H9 (cell line): ENCODE measurements around the gene CCNY. TPM values are rescaled to one million over a fixed set of nuclear protein-coding genes. Genes with fewer than 3 reads are reported as not detected.

Experiments used
- DNase-seq: peaks from one replicate; pipeline ENCODE4 v3.0.0-alpha.2; 2017
- H2AFZ ChIP-seq: one replicate; pipeline ENCODE4 v1.6.1; 2013; ENCODE audit warnings: mild to moderate bottlenecking, low read length, control low read depth, moderate library complexity
- H2AK5ac ChIP-seq: 2 replicates; pipeline ENCODE4 v1.6.1; 2013; ENCODE audit warnings: low read length, control low read depth, mixed read lengths; ENCODE audit not compliant: insufficient read length
- H2BK120ac ChIP-seq: one replicate; pipeline ENCODE4 v1.6.1; 2013; ENCODE audit warnings: low read depth, mild to moderate bottlenecking, low read length, control low read depth, inconsistent platforms; ENCODE audit not compliant: poor library complexity, severe bottlenecking
- H2BK12ac ChIP-seq: 2 replicates; pipeline ENCODE4 v1.6.1; 2013; ENCODE audit warnings: low read length, control low read depth, mixed read lengths, low read depth; ENCODE audit not compliant: insufficient read length
- H2BK15ac ChIP-seq: 2 replicates; pipeline ENCODE4 v1.6.1; 2013; ENCODE audit warnings: low read depth, low read length, control low read depth
- H2BK20ac ChIP-seq: one replicate; pipeline ENCODE4 v1.6.1; 2013; ENCODE audit warnings: low read depth, mild to moderate bottlenecking, low read length, control low read depth, inconsistent platforms; ENCODE audit not compliant: poor library complexity, severe bottlenecking
- H2BK5ac ChIP-seq: 2 replicates; pipeline ENCODE4 v1.6.1; 2013; ENCODE audit warnings: low read length, control low read depth, mixed read lengths; ENCODE audit not compliant: insufficient read length
- H3K14ac ChIP-seq: 2 replicates; pipeline ENCODE4 v1.6.1; 2013; ENCODE audit warnings: low read length, control low read depth; ENCODE audit not compliant: insufficient read depth
- H3K18ac ChIP-seq: 2 replicates; pipeline ENCODE4 v1.6.1; 2013; ENCODE audit warnings: low read depth, mild to moderate bottlenecking, mixed read lengths, low read length, control low read depth; ENCODE audit not compliant: insufficient read length
- H3K23ac ChIP-seq: 2 replicates; pipeline ENCODE4 v1.6.1; 2013; ENCODE audit warnings: low read length, control low read depth, mixed read lengths, low read depth; ENCODE audit not compliant: insufficient read length
- H3K23me2 ChIP-seq: 2 replicates; pipeline ENCODE4 v1.6.1; 2013; ENCODE audit warnings: low read depth, mild to moderate bottlenecking, mixed read lengths, low read length, control low read depth; ENCODE audit not compliant: insufficient read length, poor library complexity, severe bottlenecking
- H3K27ac ChIP-seq: 2 replicates; pipeline ENCODE4 v1.5.1; 2013; ENCODE audit warnings: low read length, control low read depth, mixed read lengths, low read depth; ENCODE audit not compliant: insufficient read length
- H3K27me3 ChIP-seq: 2 replicates; pipeline ENCODE4 v1.6.1; 2013; ENCODE audit warnings: low read length, control low read depth, inconsistent platforms; ENCODE audit not compliant: insufficient read depth
- H3K4ac ChIP-seq: 2 replicates; pipeline ENCODE4 v1.6.1; 2013; ENCODE audit warnings: low read depth, mild to moderate bottlenecking, control low read depth, inconsistent platforms, low read length, moderate library complexity
- H3K4me1 ChIP-seq: 2 replicates; pipeline ENCODE4 v1.6.1; 2013; ENCODE audit warnings: low read length, control low read depth, inconsistent platforms; ENCODE audit not compliant: insufficient read depth
- H3K4me2 ChIP-seq: 2 replicates; pipeline ENCODE4 v1.6.1; 2013; ENCODE audit warnings: low read length, control low read depth, mixed read lengths; ENCODE audit not compliant: insufficient read length, insufficient read depth
- H3K56ac ChIP-seq: 2 replicates; pipeline ENCODE4 v1.6.1; 2013; ENCODE audit warnings: low read depth, mild to moderate bottlenecking, mixed read lengths, low read length, control low read depth; ENCODE audit not compliant: insufficient read length
- H3K79me1 ChIP-seq: 2 replicates; pipeline ENCODE4 v1.6.1; 2013; ENCODE audit warnings: low read depth, mild to moderate bottlenecking, moderate library complexity, low read length, control low read depth, inconsistent platforms; ENCODE audit not compliant: insufficient read depth, poor library complexity, severe bottlenecking
- H3K79me2 ChIP-seq: 2 replicates; pipeline ENCODE4 v1.6.1; 2013; ENCODE audit warnings: low read length, control low read depth, inconsistent platforms; ENCODE audit not compliant: insufficient read depth
- H3K9ac ChIP-seq: 2 replicates; pipeline ENCODE4 v1.6.1; 2013; ENCODE audit warnings: low read length, control low read depth, mixed read lengths; ENCODE audit not compliant: insufficient read length; ENCODE audit errors: extremely low read depth
- H3K9me3 ChIP-seq: one replicate; pipeline ENCODE4 v1.6.1; 2013; ENCODE audit warnings: low read depth, low read length, inconsistent platforms; ENCODE audit not compliant: control insufficient read depth
- H3T11ph ChIP-seq: one replicate; pipeline ENCODE4 v1.6.1; 2013; ENCODE audit warnings: mild to moderate bottlenecking, low read length, control low read depth, inconsistent platforms
- H4K20me1 ChIP-seq: one replicate; pipeline ENCODE4 v1.6.1; 2013; ENCODE audit not compliant: control insufficient read depth, insufficient read length, insufficient read depth
- H4K5ac ChIP-seq: 2 replicates; pipeline ENCODE4 v1.6.1; 2013; ENCODE audit warnings: low read depth, mild to moderate bottlenecking, mixed read lengths, low read length, control low read depth; ENCODE audit not compliant: insufficient read length
- H4K8ac ChIP-seq: replicated peaks from 2 replicates; pipeline ENCODE4 v1.6.1; 2013; ENCODE audit warnings: low read length, control low read depth, mixed read lengths, low read depth; ENCODE audit not compliant: insufficient read length
- H4K91ac ChIP-seq: 2 replicates; pipeline ENCODE4 v1.6.1; 2013; ENCODE audit warnings: low read depth, mild to moderate bottlenecking, moderate library complexity, mixed read lengths, low read length, control low read depth; ENCODE audit not compliant: insufficient read length
- H3K27ac Mint-ChIP-seq, 3 experiments: 2 replicates in 2 of 3; 3 replicates in 1 of 3; pipeline ENCODE4 v1.8.0; 2020 to 2021; ENCODE audit warnings: mixed read lengths in 3 of 3, mild to moderate bottlenecking in 1 of 3, moderate library complexity in 1 of 3
- H3K27me3 Mint-ChIP-seq: 2 replicates; pipeline ENCODE4 v1.8.0; 2021; ENCODE audit warnings: low read depth, mild to moderate bottlenecking, moderate library complexity, mixed read lengths
- H3K36me3 Mint-ChIP-seq, 3 experiments: 2 replicates in 2 of 3; 3 replicates in 1 of 3; pipeline ENCODE4 v1.8.0; 2020 to 2021; ENCODE audit warnings: low read depth in 3 of 3, mixed read lengths in 3 of 3; ENCODE audit not compliant: insufficient read depth in 1 of 3
- H3K4me1 Mint-ChIP-seq, 2 experiments: 2 replicates each; pipeline ENCODE4 v1.8.0; 2020; ENCODE audit warnings: mixed read lengths in 2 of 2
- H3K4me3 Mint-ChIP-seq, 2 experiments: 2 replicates in 1 of 2; 3 replicates in 1 of 2; pipeline ENCODE4 v1.8.0; 2020 to 2021; ENCODE audit warnings: mild to moderate bottlenecking in 2 of 2, mixed read lengths in 2 of 2, moderate library complexity in 1 of 2
- H3K9me3 Mint-ChIP-seq, 2 experiments: 2 replicates in 1 of 2; 3 replicates in 1 of 2; pipeline ENCODE4 v1.8.0; 2020; ENCODE audit warnings: mild to moderate bottlenecking in 2 of 2, mixed read lengths in 2 of 2, moderate library complexity in 1 of 2
- WGBS: extraction: QIAGEN DNeasy Blood & Tissue Kit; methylation state at CpG from one replicate; pipeline ENCODE4 v1.1.7; 2013; ENCODE audit warnings: missing lambda C conversion rate, low lambda C conversion rate, mixed read lengths; ENCODE audit not compliant: insufficient read length; ENCODE audit errors: extremely low coverage; 5-methylcytosine and 5-hydroxymethylcytosine counted together
- total RNA-seq: library from RNA; stranded (reverse); gene quantifications from 2 replicates; pipeline ENCODE4 v1.2.1, GENCODE V29; 2021
- TF ChIP-seq, protein P1 (sequence below): fragments of 200-600 bp; sonication (generic); conservative IDR thresholded peaks from 3 replicates; pipeline ENCODE4 v1.8.0; 2021; ENCODE audit warnings: antibody characterized with exemption, mild to moderate bottlenecking

CCNY gene
- total RNA-seq, 1 experiment from 2014 or later: 62.1 TPM

DNA sequence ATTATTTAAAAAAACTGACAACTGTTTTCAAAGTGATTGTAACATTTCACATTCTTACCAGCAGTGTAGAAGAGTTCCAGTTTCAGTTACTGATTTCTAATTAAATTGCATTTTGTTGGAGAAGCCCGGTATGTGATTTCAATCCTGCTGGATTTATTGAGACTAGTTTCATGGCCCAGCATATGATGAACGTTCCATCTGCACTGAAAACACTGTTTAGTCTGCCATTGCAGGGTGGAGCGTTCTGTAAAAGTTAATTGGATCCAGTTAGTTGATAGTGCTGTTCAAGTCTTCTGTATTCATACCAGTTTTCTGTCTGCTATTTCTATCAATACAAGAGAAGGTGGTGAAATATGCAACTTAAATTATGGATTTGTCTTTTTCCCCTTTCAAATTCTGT lies 37.3 kb upstream of the CCNY start:
- Histone ChIP-seq H4K20me1 (no peaks in the 10 kb centered on the region), H3K23me2 (no peaks in the 10 kb centered on the region), H4K5ac (no peak overlapping the region), H3K56ac (no peak overlapping the region), H3K9ac (no peak overlapping the region), H4K91ac (no peak overlapping the region), H3K4ac (no peak overlapping the region), H3K27me3 (no peaks in the 10 kb centered on the region), H3K79me1 (no peaks in the 10 kb centered on the region), H2BK15ac (no peak overlapping the region), H3K18ac (no peak overlapping the region), H3K4me2 (no peak overlapping the region), H3K23ac (no peak overlapping the region), H3K27ac (no peak overlapping the region), H3K79me2 (no peaks in the 10 kb centered on the region), H2AFZ (no peak overlapping the region), H3K14ac (no peak overlapping the region), H2BK12ac (no peak overlapping the region), H2BK120ac (no peak overlapping the region), H3K4me1 (no peaks in the 10 kb centered on the region), H2BK20ac (no peak overlapping the region), H3K9me3 (no peaks in the 10 kb centered on the region), H2BK5ac (no peak overlapping the region), H2AK5ac (no peak overlapping the region), H3T11ph (no peak overlapping the region), H4K8ac (no peak overlapping the region)
- peaks cover 5% of the 10 kb centered on the region for H3K27me3 Mint-ChIP-seq
- DNase-seq: no peak
- TF ChIP-seq, protein P1, sequence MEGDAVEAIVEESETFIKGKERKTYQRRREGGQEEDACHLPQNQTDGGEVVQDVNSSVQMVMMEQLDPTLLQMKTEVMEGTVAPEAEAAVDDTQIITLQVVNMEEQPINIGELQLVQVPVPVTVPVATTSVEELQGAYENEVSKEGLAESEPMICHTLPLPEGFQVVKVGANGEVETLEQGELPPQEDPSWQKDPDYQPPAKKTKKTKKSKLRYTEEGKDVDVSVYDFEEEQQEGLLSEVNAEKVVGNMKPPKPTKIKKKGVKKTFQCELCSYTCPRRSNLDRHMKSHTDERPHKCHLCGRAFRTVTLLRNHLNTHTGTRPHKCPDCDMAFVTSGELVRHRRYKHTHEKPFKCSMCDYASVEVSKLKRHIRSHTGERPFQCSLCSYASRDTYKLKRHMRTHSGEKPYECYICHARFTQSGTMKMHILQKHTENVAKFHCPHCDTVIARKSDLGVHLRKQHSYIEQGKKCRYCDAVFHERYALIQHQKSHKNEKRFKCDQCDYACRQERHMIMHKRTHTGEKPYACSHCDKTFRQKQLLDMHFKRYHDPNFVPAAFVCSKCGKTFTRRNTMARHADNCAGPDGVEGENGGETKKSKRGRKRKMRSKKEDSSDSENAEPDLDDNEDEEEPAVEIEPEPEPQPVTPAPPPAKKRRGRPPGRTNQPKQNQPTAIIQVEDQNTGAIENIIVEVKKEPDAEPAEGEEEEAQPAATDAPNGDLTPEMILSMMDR: no peak
- H3K27ac Mint-ChIP-seq: no peak overlapping the region
- peaks cover 0 to 2% of the 10 kb centered on the region in 2 experiments; a peak in 2 of 5 replicates for H3K9me3 Mint-ChIP-seq
- whole genome bisulfite sequencing: no CpG with 5 or more reads among the region's 3 CpGs
- H3K4me1 Mint-ChIP-seq: no peaks in the 10 kb centered on the region
- H3K36me3 Mint-ChIP-seq: no peaks in the 10 kb centered on the region
- no peak overlapping the region for H3K4me3 Mint-ChIP-seq
